Activated CD4-positive, alpha-beta T cell treated with anti-CD3 and anti-CD28 coated beads, Interleukin-10, Interleukin-2, amounts not matched to agents 100 ng/mL and 50 ng/mL, durations not matched to agents 16 hours and 8 hours (primary cell): Measurements from ENCODE around the gene NDUFC2.
"Not testable (repeated sequence)": the region's sequence is repeated elsewhere in the genome, so short reads cannot be mapped to it uniquely, and the experiment has no call there.

Experiments used
- DNase-seq: peaks from one replicate; pipeline ENCODE4 v3.0.0-alpha.2; 2020

Gene NDUFC2

DNA sequence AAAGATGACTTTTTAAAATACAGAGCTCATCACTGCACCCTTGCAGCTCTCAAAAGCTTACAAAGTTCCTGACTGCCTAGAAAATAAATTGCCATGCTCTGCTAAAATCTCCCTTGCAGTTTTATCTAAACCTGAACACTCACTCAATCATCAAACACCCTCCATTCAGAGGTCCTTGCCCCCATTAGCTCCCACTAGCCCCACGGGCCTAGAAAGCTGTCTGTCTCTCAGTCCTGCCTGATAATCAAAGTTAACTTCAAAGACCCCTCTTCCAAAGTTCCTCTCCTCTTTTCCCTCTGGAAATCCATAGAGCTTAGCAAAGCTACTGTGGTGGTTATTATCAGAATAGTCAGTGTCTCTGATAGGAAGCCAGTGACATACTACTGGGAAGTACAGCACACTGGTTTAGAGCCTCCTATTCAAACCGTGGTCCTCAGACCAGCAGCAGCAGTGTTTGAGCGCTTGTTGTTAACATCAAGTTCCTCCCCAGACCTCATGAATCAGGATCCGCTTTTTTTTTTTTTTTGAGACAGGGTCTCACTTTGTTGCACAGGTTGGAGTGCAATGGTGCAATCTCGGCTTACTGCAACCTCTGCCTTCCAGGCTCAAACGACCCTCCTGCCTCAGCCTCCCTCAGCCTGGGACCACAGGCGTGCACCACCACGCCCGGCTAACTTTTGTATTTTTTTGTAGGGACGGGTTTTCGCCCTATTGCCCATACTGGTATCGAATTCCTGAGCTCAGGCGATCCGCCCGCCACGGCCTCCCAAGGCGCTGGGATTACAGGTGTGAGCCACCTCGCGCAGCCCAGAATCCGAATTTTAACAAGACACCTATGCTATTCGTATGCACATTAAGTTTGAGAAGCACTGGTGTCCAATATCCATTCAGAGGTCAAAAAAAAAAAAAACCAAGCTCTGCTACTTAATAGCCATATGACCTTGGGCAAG is 1.2 kb downstream of the NDUFC2 start:
- DNase-seq = no peak

DNA sequence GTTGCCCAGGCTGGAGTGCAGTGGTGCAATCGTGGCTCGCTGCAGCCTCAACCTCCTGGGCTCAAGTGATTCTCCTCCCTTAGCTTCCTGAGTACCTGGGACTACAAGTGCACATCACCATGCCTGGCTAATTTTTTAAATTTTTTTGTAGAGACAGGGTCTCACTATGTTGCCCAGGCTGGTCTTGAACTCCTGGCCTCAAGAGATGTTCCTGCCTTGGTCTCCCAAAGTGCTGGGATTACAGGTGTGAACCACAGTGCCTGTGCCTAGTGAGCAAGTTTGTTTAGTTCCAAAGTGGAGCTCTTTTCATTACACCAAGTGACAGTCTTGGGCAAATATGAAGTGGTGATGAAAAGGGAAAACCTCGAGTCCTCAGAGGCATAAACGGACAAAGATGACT is 2.1 kb downstream of the NDUFC2 start:
- DNase-seq = not testable (repeated sequence)

DNA sequence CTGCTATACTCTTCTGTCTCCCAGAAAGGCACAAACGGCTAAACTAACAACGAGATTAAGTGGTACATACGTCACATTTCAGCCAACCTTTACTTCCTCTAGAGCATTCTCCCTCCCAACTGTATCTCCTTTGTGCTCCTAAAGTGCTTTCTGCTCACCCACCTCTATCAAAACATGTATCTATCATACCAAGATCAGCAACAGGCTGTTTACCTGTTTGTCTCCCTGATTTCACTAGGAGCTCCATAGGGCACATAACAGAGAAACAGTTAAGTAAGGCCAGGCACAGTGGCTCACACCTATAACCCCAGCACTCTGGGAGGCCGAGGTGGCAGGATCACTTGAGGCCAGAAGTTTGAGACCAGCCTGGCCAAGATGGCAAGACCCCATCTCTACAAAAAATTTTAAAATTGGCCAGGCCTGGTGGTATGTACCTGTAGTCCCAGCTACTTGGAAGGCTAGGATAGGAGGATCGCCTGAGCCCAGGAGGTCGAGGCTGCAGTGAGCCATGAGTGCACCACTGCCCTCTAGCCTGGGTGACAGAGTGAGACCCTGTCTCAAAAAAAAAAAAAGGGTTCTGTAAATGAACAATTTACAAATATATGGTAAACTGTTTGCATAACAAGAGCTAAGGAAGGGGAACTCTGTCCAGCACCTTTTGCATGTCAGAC is 2.8 kb downstream of the NDUFC2 start:
- DNase-seq = no peak

DNA sequence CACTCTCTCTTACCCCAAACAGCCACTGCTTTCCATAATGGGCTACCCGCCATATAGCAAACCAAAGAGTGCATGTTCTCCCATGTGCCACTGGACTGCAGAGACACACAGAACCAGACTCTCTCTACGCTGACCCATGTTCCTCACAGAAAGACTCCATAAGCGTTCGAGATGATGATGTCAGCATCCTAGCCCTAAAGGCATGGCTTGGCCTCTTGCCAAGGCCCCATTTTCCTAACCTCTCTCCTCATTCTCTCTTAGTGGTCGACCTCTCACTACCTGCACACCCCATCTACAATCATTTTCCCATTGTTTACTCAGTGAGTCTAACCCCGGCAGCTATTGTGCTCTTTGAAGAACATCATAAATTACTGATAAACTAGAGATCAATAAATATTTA is 4.9 kb downstream of the NDUFC2 start:
- no peak for DNase-seq

DNA sequence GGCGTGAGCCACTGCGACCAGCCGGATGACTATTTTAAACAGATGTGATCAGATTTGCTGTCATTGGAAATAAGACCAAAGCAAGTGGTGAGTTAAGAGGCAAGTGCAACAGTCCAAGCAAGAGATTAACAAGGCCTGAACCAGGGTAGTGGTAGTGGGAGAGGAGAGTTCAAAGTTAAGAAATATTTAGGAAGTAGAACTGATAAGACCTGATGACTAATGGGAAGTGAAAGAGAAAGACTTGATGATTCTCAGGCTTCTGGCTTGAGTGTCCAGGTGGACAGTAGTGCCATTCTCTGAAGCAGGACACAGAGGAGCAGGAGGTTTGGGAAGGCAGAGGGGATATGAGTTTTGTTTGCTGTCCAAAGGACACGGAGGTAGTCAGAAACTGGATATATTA is 7.2 kb downstream of the NDUFC2 start:
- no peak for DNase-seq

DNA sequence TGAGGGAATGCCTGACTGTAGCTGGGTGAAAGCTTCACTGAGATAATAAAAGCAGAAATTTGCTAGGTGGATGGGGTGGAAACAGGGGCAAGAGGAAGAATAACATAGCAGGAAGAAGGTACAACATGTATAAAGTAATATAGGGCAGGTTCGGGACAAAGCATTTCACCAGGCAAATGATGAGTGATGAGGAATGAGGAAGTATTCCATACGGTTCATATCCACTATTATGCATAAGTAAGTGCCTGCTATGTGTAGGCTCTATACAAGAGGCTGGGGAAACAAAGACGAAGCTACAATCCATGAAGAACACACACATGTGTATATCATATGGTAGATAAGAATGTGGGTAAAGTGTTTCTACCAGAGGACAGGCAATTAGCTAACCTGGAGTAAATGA is 7.9 kb downstream of the NDUFC2 start:
- no peak for DNase-seq

DNA sequence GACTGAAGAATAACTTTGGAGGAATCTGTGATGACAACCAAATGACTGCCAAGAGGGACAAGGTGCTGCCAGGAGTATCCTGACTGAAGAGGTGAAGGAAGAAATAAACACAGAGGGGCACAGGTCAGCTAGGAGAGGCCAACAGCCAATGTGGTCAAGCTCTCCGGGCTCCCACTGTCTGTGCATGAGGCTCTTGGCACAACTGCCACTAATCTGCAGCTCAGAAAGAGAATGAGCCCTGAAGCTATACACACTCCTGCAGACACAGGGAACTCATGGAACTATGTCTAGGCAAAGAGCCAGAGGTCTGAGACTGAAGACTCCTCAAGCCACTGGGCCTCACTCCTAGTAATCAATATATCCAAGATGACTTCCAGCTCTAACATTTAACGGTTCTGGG is 9.0 kb downstream of the NDUFC2 start:
- DNase-seq = no peak

DNA sequence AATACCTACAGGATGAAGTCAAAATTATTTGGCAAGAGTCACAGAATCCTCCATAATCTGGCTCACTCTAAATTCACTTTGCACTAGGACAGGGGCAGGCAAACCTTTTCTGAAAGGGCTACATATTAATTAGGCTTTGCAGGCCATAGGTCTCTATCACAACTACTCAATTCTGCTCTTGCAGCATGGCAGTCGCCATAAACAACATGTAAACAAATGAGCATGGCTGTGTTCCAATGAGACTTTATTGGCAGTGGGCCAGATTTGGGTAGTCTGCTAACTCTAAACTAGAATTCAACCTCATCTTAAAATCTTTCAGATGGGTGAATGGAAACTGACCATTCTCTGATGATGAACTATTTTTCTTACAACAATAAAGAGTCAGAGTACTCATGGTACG is 10.2 kb downstream of the NDUFC2 start:
- DNase-seq = no peak

DNA sequence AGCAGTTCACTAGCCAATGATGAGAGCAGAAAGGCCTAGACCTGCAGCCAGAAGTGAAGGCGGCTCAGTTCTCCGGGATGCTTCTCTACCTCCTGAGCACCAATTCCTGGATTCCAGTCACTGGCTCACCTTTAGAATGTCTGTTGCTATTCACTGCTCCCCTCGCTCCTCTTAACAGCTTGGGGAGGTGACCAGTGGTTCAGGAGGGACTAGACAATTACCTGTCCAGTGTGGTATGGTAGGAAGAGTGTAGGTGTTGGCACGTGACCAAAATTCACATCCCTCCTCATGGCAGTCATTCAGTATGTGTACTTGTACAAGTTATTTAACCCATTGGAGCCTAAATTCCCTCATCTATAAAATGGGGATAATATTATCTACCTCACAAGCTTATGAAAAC is 12.0 kb downstream of the NDUFC2 start:
- DNase-seq = no peak

DNA sequence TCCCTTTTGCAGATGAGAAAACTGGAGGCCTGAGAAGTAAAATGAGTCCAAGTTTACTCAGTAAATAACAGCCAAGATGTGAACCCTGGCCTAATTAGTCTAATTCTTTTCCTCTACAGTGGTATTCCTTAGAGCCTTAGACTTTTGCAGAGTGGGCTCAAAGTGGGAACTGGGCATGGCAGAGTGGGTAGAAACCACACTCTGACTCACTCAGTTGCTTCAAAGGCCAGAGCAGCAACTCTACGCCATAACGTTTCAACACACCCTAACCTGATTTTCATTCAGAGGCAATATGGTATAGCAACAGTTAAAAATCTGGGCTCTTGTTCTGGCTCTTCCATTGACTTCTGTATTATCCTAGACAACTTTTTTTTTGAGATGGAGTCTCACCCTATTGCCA is 13.2 kb downstream of the NDUFC2 start:
- no peak for DNase-seq

DNA sequence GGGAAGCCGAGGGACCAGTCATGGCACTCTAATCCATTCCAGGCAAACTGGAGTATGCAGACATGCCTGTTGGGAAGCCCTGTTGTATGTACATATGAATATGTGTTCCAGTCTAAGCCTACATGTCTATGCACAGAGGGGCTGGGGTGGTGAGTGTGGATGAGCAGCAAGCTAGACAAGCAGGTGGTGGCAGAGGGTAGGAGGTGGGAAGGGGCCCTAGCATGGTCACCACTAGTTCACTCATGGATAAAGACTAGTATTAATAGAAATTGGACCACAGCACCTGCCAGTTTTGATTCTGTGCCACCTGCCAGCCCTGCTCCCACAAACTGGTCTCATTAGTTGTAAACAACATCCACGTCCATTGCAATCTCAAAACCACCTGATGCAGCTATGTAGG is 14.5 kb downstream of the NDUFC2 start:
- DNase-seq = no peak

DNA sequence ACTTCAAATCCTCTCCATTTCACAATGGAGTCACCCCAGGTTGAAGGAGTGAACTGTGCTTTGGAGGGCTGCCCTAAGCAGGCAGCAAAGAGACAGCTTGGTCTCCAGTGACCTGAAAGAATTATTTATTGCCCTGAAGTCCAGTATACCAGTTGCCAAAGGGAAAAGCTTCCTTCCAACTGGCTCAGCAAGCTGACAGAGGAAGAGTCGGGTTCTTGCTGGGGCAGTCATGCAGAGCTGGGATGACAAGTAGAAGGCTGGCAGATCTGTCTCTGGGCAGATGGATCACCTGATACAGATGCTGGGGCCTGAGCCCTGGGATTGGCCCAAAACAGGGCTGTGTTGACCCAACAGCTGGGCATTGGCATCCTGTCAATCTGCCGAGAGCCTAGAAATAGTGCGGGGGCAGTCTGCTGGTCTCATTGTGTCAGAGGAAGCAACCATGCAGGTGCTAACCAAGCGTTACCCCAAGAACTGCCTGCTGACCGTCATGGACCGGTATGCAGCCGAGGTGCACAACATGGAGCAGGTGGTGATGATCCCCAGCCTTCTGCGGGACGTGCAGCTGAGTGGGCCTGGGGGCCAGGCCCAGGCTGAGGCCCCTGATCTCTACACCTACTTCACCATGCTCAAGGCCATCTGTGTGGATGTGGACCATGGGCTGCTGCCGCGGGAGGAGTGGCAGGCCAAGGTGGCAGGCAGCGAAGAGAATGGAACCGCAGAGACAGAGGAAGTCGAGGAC is 16.1 kb downstream of the NDUFC2 start, which contains the start of gene THRSP:
THRSP (plus strand) TSS at position 422 of the 742 bp plus-strand sequence; CDS start at position 443, 21 bp downstream.
- no peak for DNase-seq

DNA sequence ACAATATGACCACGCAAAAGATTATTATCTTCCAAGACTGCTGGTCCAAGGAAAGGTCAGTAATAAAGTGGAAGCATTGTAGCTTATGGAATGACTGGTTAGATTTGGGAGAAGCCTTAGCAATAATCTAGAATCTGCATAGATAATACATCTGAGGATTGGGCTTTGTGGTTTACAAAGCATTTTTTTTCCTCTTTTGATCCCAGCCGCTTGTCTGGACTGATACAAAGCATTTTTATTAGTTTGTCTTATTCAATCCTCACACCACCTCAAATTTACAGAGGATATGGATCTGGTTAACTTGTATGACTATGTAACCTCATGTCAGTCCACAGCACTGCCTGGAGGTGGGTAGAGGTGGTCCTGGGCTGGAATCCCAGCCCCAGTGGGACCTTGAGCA is 17.0 kb downstream of the NDUFC2 start:
- DNase-seq = no peak

DNA sequence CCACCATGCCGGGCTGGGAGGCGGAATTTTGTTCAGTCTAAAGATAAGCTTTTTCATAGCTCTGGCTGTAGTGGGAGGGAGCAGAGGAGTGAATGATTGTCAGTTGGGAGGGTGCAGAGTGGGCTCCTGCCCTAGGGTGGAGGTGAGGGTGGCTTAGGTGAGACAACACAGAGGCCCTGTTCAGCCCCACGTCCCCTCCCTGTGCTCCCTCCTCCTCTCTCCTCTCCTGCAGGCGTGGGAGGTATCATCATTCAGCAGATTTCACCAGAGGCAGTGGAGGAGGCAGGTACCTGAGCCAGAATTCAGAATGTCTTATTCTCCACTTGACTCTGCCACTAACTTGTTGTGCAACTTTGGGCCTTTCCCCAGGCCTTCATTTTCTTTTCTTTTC is 17.7 kb downstream of the NDUFC2 start:
- no peak for DNase-seq

DNA sequence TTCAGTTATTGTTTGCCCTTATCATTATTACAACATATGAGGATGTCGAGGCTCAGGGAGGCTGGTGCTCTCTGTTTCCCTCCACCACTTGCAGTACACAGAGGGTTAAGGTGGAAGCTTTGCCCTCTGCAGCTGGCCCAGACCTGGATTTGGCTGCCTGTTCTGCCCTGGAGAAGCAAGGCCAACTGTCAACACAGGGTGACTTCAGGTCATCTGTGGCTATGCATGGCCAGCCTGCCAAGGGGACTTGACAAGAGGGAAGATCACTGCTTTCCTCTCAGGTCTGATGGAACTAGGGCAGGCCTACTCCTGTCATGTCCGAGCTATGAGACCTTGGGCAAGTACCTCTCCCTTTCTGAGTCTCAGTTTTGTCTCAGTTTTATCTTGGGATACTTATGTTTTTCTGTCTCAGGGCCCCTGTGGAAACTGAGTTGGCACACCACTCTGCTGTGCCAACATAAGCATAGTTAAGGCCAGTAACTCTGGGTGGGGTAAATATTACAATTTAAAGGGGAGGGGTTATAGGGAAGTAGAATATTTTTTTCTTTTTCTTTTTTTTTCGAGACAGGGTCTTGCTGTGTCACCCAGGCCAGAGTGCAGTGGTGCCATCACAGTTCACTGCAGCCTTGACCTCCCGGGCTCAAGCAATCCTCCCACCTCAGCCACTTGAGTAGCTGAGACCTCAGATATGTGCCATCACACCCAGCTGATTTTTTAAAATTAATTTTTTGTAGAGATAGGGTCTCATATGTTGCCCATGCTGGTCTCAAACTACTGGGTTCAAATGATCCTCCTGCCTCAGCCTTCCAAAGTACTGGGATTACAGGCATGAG is 18.4 kb downstream of the NDUFC2 start:
- no peak for DNase-seq

DNA sequence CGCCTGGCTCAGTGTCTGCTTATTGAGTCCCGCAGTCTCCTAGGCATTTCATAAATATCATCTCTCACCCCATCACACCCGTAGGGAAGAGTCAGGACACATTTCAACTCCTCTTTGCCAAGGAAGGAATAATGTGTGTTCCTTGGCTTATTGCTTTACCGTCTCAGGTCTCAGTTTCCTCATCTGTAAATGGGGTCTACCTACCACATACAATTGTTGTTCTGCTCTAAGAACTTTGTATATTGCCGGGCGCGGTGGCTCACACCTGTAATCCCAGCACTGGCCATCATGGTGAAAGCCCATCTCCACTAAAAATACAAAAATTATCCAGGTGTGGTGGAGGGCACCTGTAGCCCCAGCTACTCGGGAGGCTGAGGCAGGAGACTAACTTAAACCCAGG is 19.1 kb downstream of the NDUFC2 start:
- no peak for DNase-seq

DNA sequence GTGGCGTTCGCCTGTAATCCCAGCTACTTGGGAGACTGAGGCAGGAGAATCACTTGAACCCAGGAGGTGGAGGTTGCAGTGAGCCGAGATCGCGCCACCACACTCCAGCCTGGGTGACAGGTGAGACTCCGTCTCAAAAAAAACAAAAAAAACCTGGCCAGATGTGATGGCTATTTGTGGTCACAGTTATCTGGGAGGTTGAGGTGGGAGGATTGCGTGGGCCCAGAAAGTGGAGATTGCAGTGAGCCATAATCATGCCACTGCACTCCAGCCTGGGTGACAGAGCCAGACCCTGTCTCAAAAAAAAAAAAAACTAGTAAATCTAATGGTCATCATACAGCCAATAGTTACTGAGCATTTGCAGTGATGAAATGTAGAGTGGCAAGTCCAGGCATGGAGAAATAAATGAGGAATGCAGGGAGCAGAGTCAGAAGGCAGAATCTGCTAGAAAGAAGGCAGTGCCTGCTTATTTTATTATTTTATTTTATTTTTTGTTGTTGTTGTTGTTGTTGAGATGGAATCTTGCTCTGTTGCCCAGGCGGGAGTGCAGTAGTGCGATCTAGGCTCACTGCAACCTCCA is 19.8 kb downstream of the NDUFC2 start:
- DNase-seq = not testable (repeated sequence)

DNA sequence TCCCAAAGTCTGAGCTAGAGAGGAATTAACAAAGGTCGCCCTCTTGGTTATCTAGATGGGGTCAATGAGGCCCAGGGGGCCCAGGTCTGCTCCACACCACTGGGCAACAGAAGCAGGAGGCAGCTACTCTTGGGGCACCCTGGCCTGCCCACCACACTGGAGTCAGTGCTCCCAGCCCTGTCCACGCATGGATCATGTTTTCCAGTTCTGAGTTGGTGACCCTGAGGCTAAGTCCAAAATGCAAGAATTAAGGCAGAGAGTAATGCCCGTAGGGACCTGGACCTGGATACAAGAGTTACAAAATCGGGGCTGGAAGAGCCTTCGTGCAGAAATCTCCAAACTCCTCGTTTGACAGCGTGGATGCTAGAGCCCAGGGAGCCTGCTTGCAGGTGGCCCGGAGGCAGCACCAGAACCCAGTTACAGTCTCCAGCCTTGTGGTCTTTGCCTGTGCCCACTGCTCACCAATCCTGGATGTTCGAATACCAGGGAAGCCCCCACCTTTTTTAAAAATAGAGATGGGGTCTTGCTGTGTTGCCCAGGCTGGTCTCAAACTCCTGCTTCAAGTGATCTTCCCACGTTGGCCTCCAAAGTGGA is 22.1 kb downstream of the NDUFC2 start:
- DNase-seq = no peak

DNA sequence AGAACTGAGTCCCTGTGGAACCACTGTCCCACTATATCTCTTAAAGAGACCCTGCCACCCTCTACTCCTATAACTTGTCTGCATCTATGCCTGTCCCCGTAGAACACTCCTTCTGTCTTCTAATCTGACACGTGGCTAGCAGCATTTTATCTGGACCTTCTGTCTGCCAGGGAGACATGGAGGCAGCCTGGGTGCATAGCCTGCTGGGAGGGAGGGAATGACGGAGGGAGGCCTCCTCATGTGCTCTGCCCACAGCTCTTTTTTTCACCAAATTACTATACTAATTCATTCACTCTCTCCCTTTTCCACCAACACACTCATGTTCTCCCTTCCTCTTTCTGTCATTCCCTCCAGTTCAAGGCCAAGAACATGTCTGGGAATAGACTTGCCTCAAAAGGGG is 23.6 kb downstream of the NDUFC2 start:
- no peak for DNase-seq

DNA sequence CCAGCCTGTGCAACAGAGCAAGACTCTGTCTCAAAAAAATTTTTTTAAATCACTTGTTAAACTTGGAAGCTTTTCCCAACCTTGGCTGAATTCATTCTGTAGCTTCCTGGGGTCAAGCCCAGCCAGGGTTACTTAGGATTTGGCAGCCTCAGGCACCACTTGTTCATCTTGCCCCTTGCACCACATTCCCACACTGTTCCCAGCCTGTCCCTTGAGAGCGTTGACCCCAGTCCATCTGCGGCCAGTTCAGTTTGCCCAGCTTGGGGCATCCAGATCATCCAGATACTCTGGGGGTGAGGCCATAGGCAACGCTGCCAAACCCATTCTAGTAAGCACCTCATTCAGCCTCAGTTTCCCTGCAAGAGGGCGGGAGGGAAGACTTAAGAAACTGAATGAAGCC is 24.7 kb downstream of the NDUFC2 start:
- DNase-seq = no peak

DNA sequence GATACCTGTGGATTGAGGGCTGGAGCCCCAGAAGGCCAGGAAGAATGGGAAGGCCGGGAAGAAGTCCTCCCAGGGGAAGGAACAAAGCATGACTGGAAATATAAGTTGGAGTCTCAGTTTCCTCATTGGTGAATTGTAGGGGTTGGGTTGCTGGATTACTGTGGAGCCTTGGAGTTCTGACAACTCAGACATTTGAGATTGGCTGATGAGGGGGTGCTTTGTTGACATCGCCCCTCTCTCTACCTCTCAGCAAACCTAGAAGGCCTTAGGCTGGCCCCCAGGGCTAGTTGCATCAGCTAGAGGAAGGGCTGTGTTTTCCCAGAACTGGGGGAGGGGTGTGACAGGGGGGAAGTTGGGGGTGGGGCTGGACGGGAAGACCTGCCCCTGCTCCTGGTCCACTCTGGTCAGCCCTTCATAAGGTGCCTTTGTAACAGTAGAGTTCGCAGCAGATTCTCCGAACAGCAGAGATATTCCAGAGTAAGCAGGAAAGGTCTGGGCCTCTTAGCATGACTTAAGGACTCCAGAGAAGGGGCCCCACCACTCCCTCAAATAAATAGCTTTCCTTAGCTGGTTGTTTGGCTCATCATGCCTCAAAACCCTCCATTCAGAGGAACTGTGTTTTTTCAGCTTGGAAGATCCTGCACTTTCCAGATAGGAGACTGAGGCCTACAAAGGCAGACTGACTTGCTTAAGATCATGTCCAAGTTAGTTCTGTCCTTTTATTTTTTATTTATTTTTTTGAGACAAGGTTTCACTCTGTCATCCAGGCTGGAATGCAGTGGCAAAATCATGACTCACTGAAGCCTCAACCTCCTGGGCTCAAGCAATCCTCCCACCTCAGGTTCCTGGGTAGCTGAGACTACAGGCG is 28.5 kb downstream of the NDUFC2 start:
- no peak for DNase-seq
